H9 (cell line): ENCODE measurements around the gene VWC2. TPM values are rescaled to one million over a fixed set of nuclear protein-coding genes. Genes with fewer than 3 reads are reported as not detected.

ENCODE experiments used
- DNase-seq: peaks from one replicate; pipeline ENCODE4 v3.0.0-alpha.2; 2017
- H2AFZ ChIP-seq: one replicate; pipeline ENCODE4 v1.6.1; 2013; ENCODE audit warnings: mild to moderate bottlenecking, low read length, control low read depth, moderate library complexity
- H2AK5ac ChIP-seq: 2 replicates; pipeline ENCODE4 v1.6.1; 2013; ENCODE audit warnings: low read length, control low read depth, mixed read lengths; ENCODE audit not compliant: insufficient read length
- H2BK120ac ChIP-seq: one replicate; pipeline ENCODE4 v1.6.1; 2013; ENCODE audit warnings: low read depth, mild to moderate bottlenecking, low read length, control low read depth, inconsistent platforms; ENCODE audit not compliant: poor library complexity, severe bottlenecking
- H2BK12ac ChIP-seq: 2 replicates; pipeline ENCODE4 v1.6.1; 2013; ENCODE audit warnings: low read length, control low read depth, mixed read lengths, low read depth; ENCODE audit not compliant: insufficient read length
- H2BK15ac ChIP-seq: 2 replicates; pipeline ENCODE4 v1.6.1; 2013; ENCODE audit warnings: low read depth, low read length, control low read depth
- H2BK20ac ChIP-seq: one replicate; pipeline ENCODE4 v1.6.1; 2013; ENCODE audit warnings: low read depth, mild to moderate bottlenecking, low read length, control low read depth, inconsistent platforms; ENCODE audit not compliant: poor library complexity, severe bottlenecking
- H2BK5ac ChIP-seq: 2 replicates; pipeline ENCODE4 v1.6.1; 2013; ENCODE audit warnings: low read length, control low read depth, mixed read lengths; ENCODE audit not compliant: insufficient read length
- H3K14ac ChIP-seq: 2 replicates; pipeline ENCODE4 v1.6.1; 2013; ENCODE audit warnings: low read length, control low read depth; ENCODE audit not compliant: insufficient read depth
- H3K18ac ChIP-seq: 2 replicates; pipeline ENCODE4 v1.6.1; 2013; ENCODE audit warnings: low read depth, mild to moderate bottlenecking, mixed read lengths, low read length, control low read depth; ENCODE audit not compliant: insufficient read length
- H3K23ac ChIP-seq: 2 replicates; pipeline ENCODE4 v1.6.1; 2013; ENCODE audit warnings: low read length, control low read depth, mixed read lengths, low read depth; ENCODE audit not compliant: insufficient read length
- H3K23me2 ChIP-seq: 2 replicates; pipeline ENCODE4 v1.6.1; 2013; ENCODE audit warnings: low read depth, mild to moderate bottlenecking, mixed read lengths, low read length, control low read depth; ENCODE audit not compliant: insufficient read length, poor library complexity, severe bottlenecking
- H3K27ac ChIP-seq: 2 replicates; pipeline ENCODE4 v1.5.1; 2013; ENCODE audit warnings: low read length, control low read depth, mixed read lengths, low read depth; ENCODE audit not compliant: insufficient read length
- H3K27me3 ChIP-seq: 2 replicates; pipeline ENCODE4 v1.6.1; 2013; ENCODE audit warnings: low read length, control low read depth, inconsistent platforms; ENCODE audit not compliant: insufficient read depth
- H3K4ac ChIP-seq: 2 replicates; pipeline ENCODE4 v1.6.1; 2013; ENCODE audit warnings: low read depth, mild to moderate bottlenecking, control low read depth, inconsistent platforms, low read length, moderate library complexity
- H3K4me1 ChIP-seq: 2 replicates; pipeline ENCODE4 v1.6.1; 2013; ENCODE audit warnings: low read length, control low read depth, inconsistent platforms; ENCODE audit not compliant: insufficient read depth
- H3K4me2 ChIP-seq: 2 replicates; pipeline ENCODE4 v1.6.1; 2013; ENCODE audit warnings: low read length, control low read depth, mixed read lengths; ENCODE audit not compliant: insufficient read length, insufficient read depth
- H3K56ac ChIP-seq: 2 replicates; pipeline ENCODE4 v1.6.1; 2013; ENCODE audit warnings: low read depth, mild to moderate bottlenecking, mixed read lengths, low read length, control low read depth; ENCODE audit not compliant: insufficient read length
- H3K79me1 ChIP-seq: 2 replicates; pipeline ENCODE4 v1.6.1; 2013; ENCODE audit warnings: low read depth, mild to moderate bottlenecking, moderate library complexity, low read length, control low read depth, inconsistent platforms; ENCODE audit not compliant: insufficient read depth, poor library complexity, severe bottlenecking
- H3K79me2 ChIP-seq: 2 replicates; pipeline ENCODE4 v1.6.1; 2013; ENCODE audit warnings: low read length, control low read depth, inconsistent platforms; ENCODE audit not compliant: insufficient read depth
- H3K9ac ChIP-seq: 2 replicates; pipeline ENCODE4 v1.6.1; 2013; ENCODE audit warnings: low read length, control low read depth, mixed read lengths; ENCODE audit not compliant: insufficient read length; ENCODE audit errors: extremely low read depth
- H3K9me3 ChIP-seq: one replicate; pipeline ENCODE4 v1.6.1; 2013; ENCODE audit warnings: low read depth, low read length, inconsistent platforms; ENCODE audit not compliant: control insufficient read depth
- H3T11ph ChIP-seq: one replicate; pipeline ENCODE4 v1.6.1; 2013; ENCODE audit warnings: mild to moderate bottlenecking, low read length, control low read depth, inconsistent platforms
- H4K20me1 ChIP-seq: one replicate; pipeline ENCODE4 v1.6.1; 2013; ENCODE audit not compliant: control insufficient read depth, insufficient read length, insufficient read depth
- H4K5ac ChIP-seq: 2 replicates; pipeline ENCODE4 v1.6.1; 2013; ENCODE audit warnings: low read depth, mild to moderate bottlenecking, mixed read lengths, low read length, control low read depth; ENCODE audit not compliant: insufficient read length
- H4K8ac ChIP-seq: replicated peaks from 2 replicates; pipeline ENCODE4 v1.6.1; 2013; ENCODE audit warnings: low read length, control low read depth, mixed read lengths, low read depth; ENCODE audit not compliant: insufficient read length
- H4K91ac ChIP-seq: 2 replicates; pipeline ENCODE4 v1.6.1; 2013; ENCODE audit warnings: low read depth, mild to moderate bottlenecking, moderate library complexity, mixed read lengths, low read length, control low read depth; ENCODE audit not compliant: insufficient read length
- H3K27ac Mint-ChIP-seq, 3 experiments: 2 replicates in 2 of 3; 3 replicates in 1 of 3; pipeline ENCODE4 v1.8.0; 2020 to 2021; ENCODE audit warnings: mixed read lengths in 3 of 3, mild to moderate bottlenecking in 1 of 3, moderate library complexity in 1 of 3
- H3K27me3 Mint-ChIP-seq: 2 replicates; pipeline ENCODE4 v1.8.0; 2021; ENCODE audit warnings: low read depth, mild to moderate bottlenecking, moderate library complexity, mixed read lengths
- H3K36me3 Mint-ChIP-seq, 3 experiments: 2 replicates in 2 of 3; 3 replicates in 1 of 3; pipeline ENCODE4 v1.8.0; 2020 to 2021; ENCODE audit warnings: low read depth in 3 of 3, mixed read lengths in 3 of 3; ENCODE audit not compliant: insufficient read depth in 1 of 3
- H3K4me1 Mint-ChIP-seq, 2 experiments: 2 replicates each; pipeline ENCODE4 v1.8.0; 2020; ENCODE audit warnings: mixed read lengths in 2 of 2
- H3K4me3 Mint-ChIP-seq, 2 experiments: 2 replicates in 1 of 2; 3 replicates in 1 of 2; pipeline ENCODE4 v1.8.0; 2020 to 2021; ENCODE audit warnings: mild to moderate bottlenecking in 2 of 2, mixed read lengths in 2 of 2, moderate library complexity in 1 of 2
- H3K9me3 Mint-ChIP-seq, 2 experiments: 2 replicates in 1 of 2; 3 replicates in 1 of 2; pipeline ENCODE4 v1.8.0; 2020; ENCODE audit warnings: mild to moderate bottlenecking in 2 of 2, mixed read lengths in 2 of 2, moderate library complexity in 1 of 2
- CTCF ChIP-seq: fragments of 200-600 bp; sonication (generic); conservative IDR thresholded peaks from 3 replicates; pipeline ENCODE4 v1.8.0; 2021; ENCODE audit warnings: antibody characterized with exemption, mild to moderate bottlenecking
- WGBS: extraction: QIAGEN DNeasy Blood & Tissue Kit; methylation state at CpG from one replicate; pipeline ENCODE4 v1.1.7; 2013; ENCODE audit warnings: missing lambda C conversion rate, low lambda C conversion rate, mixed read lengths; ENCODE audit not compliant: insufficient read length; ENCODE audit errors: extremely low coverage; 5-methylcytosine and 5-hydroxymethylcytosine counted together
- total RNA-seq: library from RNA; stranded (reverse); gene quantifications from 2 replicates; pipeline ENCODE4 v1.2.1, GENCODE V29; 2021

The VWC2 gene
- total RNA-seq, 1 experiment from 2014 or later = 0.02 TPM

DNA sequence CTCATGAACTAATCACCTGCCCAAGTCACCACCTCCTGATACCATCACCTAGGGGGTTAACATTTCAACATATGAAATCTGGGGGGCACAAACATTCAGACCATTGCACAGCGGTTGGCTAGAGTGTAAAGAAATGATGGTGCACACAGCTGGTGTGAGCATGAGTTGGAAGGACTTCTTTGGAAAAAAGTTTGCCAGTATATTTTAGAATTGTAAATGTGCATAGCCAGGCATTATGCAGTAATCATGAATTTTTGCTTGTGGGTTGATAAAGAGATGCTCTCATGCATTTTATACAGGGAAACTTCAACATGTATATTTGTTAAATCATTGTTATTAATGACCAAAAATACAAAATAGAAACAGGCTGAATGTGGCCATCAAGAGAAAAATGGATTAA is 100.0 kb downstream of the VWC2 start:
- Histone ChIP-seq H2BK5ac (no peak overlapping the region), H2BK12ac (no peak overlapping the region), H4K91ac (no peak overlapping the region), H2BK120ac (no peak overlapping the region), H3K9ac (no peak overlapping the region), H2AFZ (no peak overlapping the region), H3K27me3 (no peaks in the 10 kb centered on the region), H3K27ac (no peak overlapping the region), H2BK15ac (no peak overlapping the region), H3K4ac (no peak overlapping the region), H4K8ac (no peak overlapping the region), H2AK5ac (no peak overlapping the region), H3T11ph (no peak overlapping the region), H3K18ac (no peak overlapping the region), H4K20me1 (no peaks in the 10 kb centered on the region), H3K56ac (no peak overlapping the region), H4K5ac (no peak overlapping the region), H3K23me2 (no peaks in the 10 kb centered on the region), H3K4me2 (no peak overlapping the region), H3K14ac (no peak overlapping the region), H3K79me1 (no peaks in the 10 kb centered on the region), H3K4me1 (no peaks in the 10 kb centered on the region), H2BK20ac (no peak overlapping the region), H3K79me2 (no peaks in the 10 kb centered on the region), H3K23ac (no peak overlapping the region), H3K9me3 (no peaks in the 10 kb centered on the region)
- Mint-ChIP-seq H3K27ac (no peak overlapping the region), H3K4me1 (peaks cover 0 to 2% of the 10 kb centered on the region in 2 experiments; a peak in 1 of 4 replicates), H3K36me3 (no peaks in the 10 kb centered on the region), H3K27me3 (no peaks in the 10 kb centered on the region; the same call in 1 of the 2 replicates), H3K9me3 (no peaks in the 10 kb centered on the region; a peak in 1 of 5 replicates), H3K4me3 (no peak overlapping the region)
- TF ChIP-seq CTCF = no peak
- no CpG with 5 or more reads among the region's 1 CpG for WGBS
- no peak for DNase-seq
